ENCODE measurements around the gene PGBD2.
"Not testable (repeated sequence)": the region's sequence is repeated elsewhere in the genome, so short reads cannot be mapped to it uniquely, and the experiment has no call there.

The PGBD2 gene

DNA sequence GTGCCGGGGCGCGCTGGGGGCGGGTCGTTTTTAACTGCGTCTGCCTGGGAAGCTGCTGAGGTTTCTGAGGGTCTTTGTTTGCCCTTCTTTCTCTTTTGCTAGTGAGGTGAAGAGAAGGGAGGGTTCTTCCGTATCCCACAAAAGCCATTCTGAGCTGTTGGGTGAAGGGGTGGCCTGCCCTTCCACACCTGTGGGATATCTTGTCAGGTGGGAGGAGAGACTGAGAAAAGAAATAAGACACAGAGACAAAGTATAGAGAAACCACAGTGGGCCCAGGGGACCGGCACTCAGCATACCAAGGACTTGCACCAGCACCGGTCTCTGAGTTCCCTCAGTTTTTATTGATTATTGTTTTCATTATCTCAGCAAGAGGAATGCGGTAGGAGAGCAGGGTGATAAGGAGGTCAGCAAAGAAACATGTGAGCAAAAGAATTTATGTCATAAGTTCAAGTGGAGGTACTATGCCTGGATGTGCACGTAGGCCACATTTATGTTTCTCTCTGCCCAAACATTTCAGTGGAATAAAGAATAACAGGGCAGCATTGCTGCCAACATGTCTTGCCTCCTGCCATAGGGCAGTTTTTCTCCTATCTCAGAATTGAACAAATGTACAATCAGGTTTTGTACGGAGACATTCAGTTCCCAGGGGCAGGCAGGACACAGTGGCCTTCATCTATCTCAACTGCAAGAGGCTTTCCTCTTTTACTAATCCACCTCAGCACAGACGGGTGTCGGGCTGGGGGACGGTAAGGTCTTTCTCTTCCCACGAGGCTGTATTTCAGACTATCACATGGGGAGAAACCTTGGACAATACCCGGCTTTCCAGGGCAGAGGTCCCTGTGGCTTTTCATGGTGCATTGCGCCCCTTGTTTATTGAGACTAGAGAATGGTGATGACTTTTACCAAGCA, 972 bp downstream of the PGBD2 start:
- no peaks in the 10 kb centered on the region for H3K27me3 ChIP-seq (ENCODE audit: control insufficient read depth, insufficient read depth, low read length)
- H3K36me3 ChIP-seq (ENCODE audit: control insufficient read depth, insufficient read depth, low read length), result no peaks in the 10 kb centered on the region
- H3K9me3 ChIP-seq (ENCODE audit: control insufficient read depth, insufficient read depth, low read length), result no peaks in the 10 kb centered on the region
- H3K4me1 ChIP-seq (ENCODE audit: control insufficient read depth, insufficient read depth, low read length), result 0 out of 2 replicates have a peak, but pooled peaks cover 1% of the 10 kb centered on the region
- DNase-seq (ENCODE audit: low read depth, low spot score), result no peak
- no peak overlapping the region for H3K27ac ChIP-seq (ENCODE audit: low read length)
- H3K4me3 ChIP-seq (ENCODE audit: low read length), result peak overlapping the region; percentile 49; the same call in 1 of the 2 replicates
- WGBS (ENCODE audit: insufficient coverage, insufficient read length), result no CpG with 5 or more reads among the region's 18 CpGs

DNA sequence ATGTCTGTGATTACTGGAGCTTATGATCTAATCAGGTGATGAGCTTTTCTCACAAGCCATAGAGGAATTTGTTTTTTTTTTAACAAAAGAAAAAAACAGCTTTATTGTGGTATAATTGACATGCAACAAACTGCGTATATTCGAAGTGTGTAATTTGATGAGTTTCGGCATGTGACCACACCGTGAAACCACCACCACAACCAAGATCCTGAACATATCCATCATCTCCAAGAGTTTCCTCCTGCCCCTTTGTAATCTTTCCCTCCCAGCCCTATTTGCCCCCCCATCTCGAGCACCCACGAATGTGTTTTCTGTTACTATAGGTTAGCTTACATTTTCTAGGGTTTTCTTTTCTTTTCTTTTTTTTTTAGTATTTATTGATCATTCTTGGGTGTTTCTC, 4.7 kb downstream of the PGBD2 start:
- no peak for DNase-seq (ENCODE audit: low read depth, low spot score)
- WGBS (ENCODE audit: insufficient coverage, insufficient read length), result no CpG with 5 or more reads among the region's 6 CpGs
- H3K4me3 ChIP-seq (ENCODE audit: low read length), result no peak overlapping the region
- H3K27ac ChIP-seq (ENCODE audit: low read length), result no peak overlapping the region
- no peaks in the 10 kb centered on the region for H3K9me3 ChIP-seq (ENCODE audit: control insufficient read depth, insufficient read depth, low read length)
- H3K27me3 ChIP-seq (ENCODE audit: control insufficient read depth, insufficient read depth, low read length), result no peaks in the 10 kb centered on the region
- H3K4me1 ChIP-seq (ENCODE audit: control insufficient read depth, insufficient read depth, low read length), result 0 out of 2 replicates have a peak, but pooled peaks cover 1% of the 10 kb centered on the region
- peaks cover 10% of the 10 kb centered on the region for H3K36me3 ChIP-seq (ENCODE audit: control insufficient read depth, insufficient read depth, low read length)

DNA sequence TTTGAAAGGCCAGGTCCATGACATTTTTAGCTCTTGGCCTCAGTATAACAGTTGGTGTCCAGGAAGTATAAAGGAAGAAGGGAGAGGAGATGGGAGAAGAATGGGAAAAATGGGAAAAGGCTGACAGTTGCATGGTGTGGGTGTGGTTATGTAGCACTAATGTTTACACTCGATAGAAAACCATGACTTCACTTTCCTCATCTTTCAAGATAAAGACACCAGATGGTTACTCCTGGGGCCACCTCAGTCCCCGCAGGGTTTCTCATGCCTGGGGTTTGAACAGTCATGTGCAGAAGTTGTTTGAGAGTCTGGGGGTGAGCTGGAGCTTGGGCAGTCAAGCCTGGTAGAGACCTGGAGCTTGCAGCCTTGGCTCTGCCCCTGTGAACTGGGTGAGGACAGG, 7.9 kb downstream of the PGBD2 start:
- WGBS (ENCODE audit: insufficient coverage, insufficient read length), result no CpG with 5 or more reads among the region's 2 CpGs
- Histone ChIP-seq H3K9me3 (ENCODE audit: control insufficient read depth, insufficient read depth, low read length) (no peaks in the 10 kb centered on the region), H3K27me3 (ENCODE audit: control insufficient read depth, insufficient read depth, low read length) (no peaks in the 10 kb centered on the region), H3K4me3 (ENCODE audit: low read length) (no peak overlapping the region), H3K27ac (ENCODE audit: low read length) (no peak overlapping the region), H3K4me1 (ENCODE audit: control insufficient read depth, insufficient read depth, low read length) (no peaks in the 10 kb centered on the region), H3K36me3 (ENCODE audit: control insufficient read depth, insufficient read depth, low read length) (peaks cover 21% of the 10 kb centered on the region)
- DNase-seq (ENCODE audit: low read depth, low spot score), result no peak

DNA sequence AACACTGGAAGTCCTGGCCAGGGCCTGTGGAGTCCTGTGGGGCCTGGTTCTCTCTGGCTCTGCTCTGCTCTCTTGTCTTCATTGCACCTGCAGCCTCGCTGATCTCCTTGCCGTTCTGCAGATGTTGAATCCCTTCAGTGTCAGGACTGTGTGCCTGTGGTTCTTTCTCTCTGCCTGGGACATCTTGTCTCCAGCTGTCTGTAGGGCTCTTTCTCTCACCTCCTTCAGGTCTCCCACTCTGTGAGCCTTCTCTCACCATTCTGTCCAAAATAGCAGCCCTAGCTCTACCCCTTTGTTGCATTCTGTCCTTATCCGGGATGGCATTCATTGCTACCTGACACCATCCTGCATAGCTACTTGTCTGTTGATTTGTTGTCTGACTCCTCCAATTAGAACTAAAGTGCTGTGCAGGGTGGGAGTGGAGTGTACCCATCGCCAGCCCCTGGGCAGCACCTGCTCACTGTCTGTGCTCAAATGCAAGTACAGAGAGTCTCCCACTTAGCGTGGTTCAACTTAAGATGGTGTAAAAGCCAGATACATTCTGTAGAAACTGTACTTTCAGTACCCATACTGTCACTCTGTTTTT, 8.9 kb downstream of the PGBD2 start:
- Histone ChIP-seq H3K27me3 (ENCODE audit: control insufficient read depth, insufficient read depth, low read length) (no peaks in the 10 kb centered on the region), H3K9me3 (ENCODE audit: control insufficient read depth, insufficient read depth, low read length) (no peaks in the 10 kb centered on the region), H3K36me3 (ENCODE audit: control insufficient read depth, insufficient read depth, low read length) (peaks cover 21% of the 10 kb centered on the region), H3K4me3 (ENCODE audit: low read length) (no peak overlapping the region), H3K4me1 (ENCODE audit: control insufficient read depth, insufficient read depth, low read length) (no peaks in the 10 kb centered on the region), H3K27ac (ENCODE audit: low read length) (no peak overlapping the region)
- DNase-seq (ENCODE audit: low read depth, low spot score), result no peak
- no CpG with 5 or more reads among the region's 5 CpGs for WGBS (ENCODE audit: insufficient coverage, insufficient read length)

DNA sequence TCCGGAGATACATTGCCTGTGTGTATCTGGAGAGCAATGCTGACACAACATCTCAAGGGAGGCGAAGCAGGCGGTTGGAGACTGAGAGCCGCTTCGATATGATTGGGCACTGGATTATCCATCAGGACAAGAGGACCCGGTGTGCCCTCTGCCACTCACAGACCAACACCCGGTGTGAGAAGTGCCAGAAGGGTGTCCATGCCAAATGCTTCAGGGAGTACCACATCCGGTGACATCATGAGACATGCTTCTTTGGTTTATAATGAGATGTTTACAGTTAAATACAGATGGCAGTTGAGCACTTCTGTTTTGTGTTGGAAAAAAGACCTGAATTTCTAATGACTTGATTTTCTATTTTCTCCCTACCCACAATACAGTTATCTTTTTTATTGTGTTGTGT, 12.1 kb downstream of the PGBD2 start:
- no peak for DNase-seq (ENCODE audit: low read depth, low spot score)
- H3K9me3 ChIP-seq (ENCODE audit: control insufficient read depth, insufficient read depth, low read length), result no peaks in the 10 kb centered on the region
- H3K27me3 ChIP-seq (ENCODE audit: control insufficient read depth, insufficient read depth, low read length), result no peaks in the 10 kb centered on the region
- H3K36me3 ChIP-seq (ENCODE audit: control insufficient read depth, insufficient read depth, low read length), result peaks cover 21% of the 10 kb centered on the region
- H3K4me1 ChIP-seq (ENCODE audit: control insufficient read depth, insufficient read depth, low read length), result no peaks in the 10 kb centered on the region
- H3K27ac ChIP-seq (ENCODE audit: low read length), result no peak overlapping the region
- WGBS (ENCODE audit: insufficient coverage, insufficient read length), result no CpG with 5 or more reads among the region's 8 CpGs
- H3K4me3 ChIP-seq (ENCODE audit: low read length), result no peak overlapping the region

DNA sequence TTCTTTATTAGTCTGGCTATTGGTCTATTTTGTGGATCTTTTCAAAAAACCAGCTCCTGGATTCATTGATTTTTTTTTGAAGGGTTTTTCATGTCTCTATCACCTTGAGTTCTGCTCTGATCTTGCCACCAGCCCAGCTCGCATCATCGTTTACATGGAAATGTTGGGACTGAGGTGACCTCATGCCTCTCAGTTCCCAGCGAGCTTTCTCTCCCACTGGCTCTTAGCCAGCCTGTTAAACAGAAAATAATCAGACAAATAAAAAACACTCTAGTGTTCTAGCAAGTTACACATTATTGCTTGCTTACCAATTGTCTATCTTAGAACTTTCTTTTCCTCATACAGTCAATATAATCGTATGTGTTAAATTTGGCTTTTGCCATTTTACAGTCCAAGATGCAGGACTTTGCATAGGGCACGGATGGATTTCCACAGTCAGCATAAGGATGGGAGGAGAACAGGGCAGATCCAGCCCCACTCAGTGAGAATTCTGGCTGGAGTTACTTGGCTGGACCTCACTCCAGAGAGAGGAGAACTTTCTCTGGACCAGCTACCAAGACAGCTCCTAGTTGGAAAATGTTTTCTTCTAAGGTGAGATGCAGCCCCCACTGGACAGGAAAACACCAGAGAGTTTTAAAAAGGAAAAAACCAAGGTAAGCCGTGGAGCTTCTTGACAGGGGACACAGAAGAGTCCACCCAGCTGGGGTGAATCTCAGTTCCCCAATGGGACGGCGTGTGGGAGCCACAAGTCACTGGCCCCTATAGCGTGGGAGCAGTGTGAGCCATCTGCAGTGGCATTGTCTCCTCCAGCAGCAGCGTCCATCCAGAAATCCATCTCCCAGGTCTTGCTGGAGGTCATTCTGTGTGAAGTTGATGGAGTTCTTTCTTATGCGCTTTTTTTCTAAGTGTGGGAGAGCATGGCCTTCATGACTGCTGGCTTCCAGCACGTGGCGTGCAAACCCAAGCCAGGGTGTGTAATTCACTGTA, 17.6 kb downstream of the PGBD2 start:
- Histone ChIP-seq H3K36me3 (ENCODE audit: control insufficient read depth, insufficient read depth, low read length) (no peaks in the 10 kb centered on the region), H3K27me3 (ENCODE audit: control insufficient read depth, insufficient read depth, low read length) (no peaks in the 10 kb centered on the region), H3K4me1 (ENCODE audit: control insufficient read depth, insufficient read depth, low read length) (no peaks in the 10 kb centered on the region), H3K4me3 (ENCODE audit: low read length) (no peak overlapping the region), H3K9me3 (ENCODE audit: control insufficient read depth, insufficient read depth, low read length) (no peaks in the 10 kb centered on the region), H3K27ac (ENCODE audit: low read length) (no peak overlapping the region)
- no CpG with 5 or more reads among the region's 13 CpGs for WGBS (ENCODE audit: insufficient coverage, insufficient read length)
- no peak for DNase-seq (ENCODE audit: low read depth, low spot score)

DNA sequence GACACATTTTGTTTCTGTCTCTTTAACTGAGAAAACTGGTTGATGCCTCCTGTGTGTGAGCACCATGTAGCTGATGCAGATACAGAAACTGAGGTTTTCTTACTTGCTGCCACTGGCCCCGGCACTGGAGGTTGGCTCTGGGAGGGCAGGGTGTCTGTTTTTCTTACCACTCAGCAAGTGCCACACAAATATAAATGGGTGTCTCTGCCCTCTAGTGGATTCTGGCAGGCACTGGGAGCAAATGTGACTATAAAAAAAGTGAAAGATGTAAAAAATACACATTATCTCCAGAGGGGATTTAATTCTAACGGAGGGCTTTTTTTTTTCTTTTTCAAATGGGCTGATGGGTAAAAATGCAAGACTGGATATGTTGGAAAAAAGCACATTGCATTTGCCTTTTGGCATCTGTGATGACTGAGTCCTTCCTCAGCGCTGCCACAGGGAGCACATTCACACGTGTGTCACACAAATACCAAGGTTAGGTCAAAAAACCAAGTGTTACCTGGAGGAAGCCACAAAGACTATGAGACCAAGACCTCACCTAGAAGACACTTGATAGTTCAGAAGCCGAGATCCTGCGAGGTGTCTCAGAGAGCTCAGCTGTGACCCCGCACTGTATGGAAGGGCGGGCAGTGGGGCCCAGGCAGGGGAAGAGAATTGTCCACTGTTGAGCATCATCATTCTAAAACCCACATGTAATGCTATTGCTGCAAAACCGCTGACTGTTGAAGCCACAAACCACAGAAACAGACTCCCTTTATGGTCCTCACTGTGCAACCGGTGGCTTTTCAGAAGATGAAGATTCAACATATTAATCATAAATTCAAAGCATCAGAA, 18.9 kb downstream of the PGBD2 start:
- Histone ChIP-seq H3K4me1 (ENCODE audit: control insufficient read depth, insufficient read depth, low read length) (no peaks in the 10 kb centered on the region), H3K27ac (ENCODE audit: low read length) (no peak overlapping the region), H3K9me3 (ENCODE audit: control insufficient read depth, insufficient read depth, low read length) (no peaks in the 10 kb centered on the region), H3K36me3 (ENCODE audit: control insufficient read depth, insufficient read depth, low read length) (no peaks in the 10 kb centered on the region), H3K27me3 (ENCODE audit: control insufficient read depth, insufficient read depth, low read length) (no peaks in the 10 kb centered on the region), H3K4me3 (ENCODE audit: low read length) (no peak overlapping the region)
- WGBS (ENCODE audit: insufficient coverage, insufficient read length), result no CpG with 5 or more reads among the region's 10 CpGs
- no peak for DNase-seq (ENCODE audit: low read depth, low spot score)

DNA sequence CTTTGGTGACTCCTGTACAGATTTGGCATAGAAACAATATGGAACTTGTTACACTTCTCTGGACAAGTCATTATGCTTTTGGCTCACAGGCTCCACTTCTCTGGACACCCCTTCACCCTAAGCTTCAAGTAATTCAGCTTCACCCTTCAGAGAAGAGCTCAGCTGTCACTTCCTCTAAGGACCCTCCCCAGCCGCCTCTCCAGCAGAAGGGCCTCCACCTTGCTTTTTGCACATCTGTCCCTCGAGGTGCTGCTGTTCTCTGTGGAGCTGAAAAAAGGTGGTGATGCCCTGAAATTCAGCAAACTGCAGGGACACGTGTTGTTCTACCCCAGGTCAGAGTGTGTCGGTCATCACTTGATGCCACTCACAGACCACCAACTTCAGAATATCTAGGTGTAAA, 19.8 kb downstream of the PGBD2 start:
- not testable (repeated sequence) for H3K4me1 ChIP-seq (ENCODE audit: control insufficient read depth, insufficient read depth, low read length); H3K27me3 ChIP-seq (ENCODE audit: control insufficient read depth, insufficient read depth, low read length); H3K36me3 ChIP-seq (ENCODE audit: control insufficient read depth, insufficient read depth, low read length); H3K4me3 ChIP-seq (ENCODE audit: low read length); DNase-seq (ENCODE audit: low read depth, low spot score); H3K27ac ChIP-seq (ENCODE audit: low read length); H3K9me3 ChIP-seq (ENCODE audit: control insufficient read depth, insufficient read depth, low read length)
- WGBS (ENCODE audit: insufficient coverage, insufficient read length), result no CpG with 5 or more reads among the region's 4 CpGs

GRCh38 chr1:248926401-248927182, 20.6 kb downstream of the PGBD2 start:
- H3K4me3 ChIP-seq (ENCODE audit: low read length), result no peak overlapping the region
- H3K9me3 ChIP-seq (ENCODE audit: control insufficient read depth, insufficient read depth, low read length), result no peaks in the 10 kb centered on the region
- H3K4me1 ChIP-seq (ENCODE audit: control insufficient read depth, insufficient read depth, low read length), result no peaks in the 10 kb centered on the region
- no peak overlapping the region for H3K27ac ChIP-seq (ENCODE audit: low read length)
- no peaks in the 10 kb centered on the region for H3K36me3 ChIP-seq (ENCODE audit: control insufficient read depth, insufficient read depth, low read length)
- H3K27me3 ChIP-seq (ENCODE audit: control insufficient read depth, insufficient read depth, low read length), result no peaks in the 10 kb centered on the region
- DNase-seq (ENCODE audit: low read depth, low spot score), result no peak
- WGBS (ENCODE audit: insufficient coverage, insufficient read length), result no CpG with 5 or more reads among the region's 7 CpGs
